Liver (tissue), 9 donors: ENCODE results near the gene ZNF467. TPM values are rescaled to one million over a fixed set of nuclear protein-coding genes. Genes with fewer than 3 reads are reported as not detected.

Experiments
- DNase-seq: peaks from one replicate; pipeline ENCODE4 v3.0.0-alpha.2; 2017; ENCODE audit warnings: low spot score
- H3K27ac ChIP-seq, 2 donors: one replicate each; pipeline ENCODE4 v1.7.0; 2013; ENCODE audit warnings: inconsistent platforms in 2 of 2, low read length in 2 of 2, control low read depth in 1 of 2, low read depth in 1 of 2, mild to moderate bottlenecking in 1 of 2
- H3K27me3 ChIP-seq, 4 donors: one replicate each; pipeline versions ENCODE4 v1.6.1 to v1.7.0; 2013; ENCODE audit warnings: low read length in 3 of 4, inconsistent platforms in 1 of 4, mild to moderate bottlenecking in 1 of 4, moderate library complexity in 1 of 4; ENCODE audit not compliant: control insufficient read depth in 4 of 4, insufficient read depth in 4 of 4
- H3K36me3 ChIP-seq, 4 donors: one replicate each; pipeline versions ENCODE4 v1.6.1 to v1.7.0; 2013; ENCODE audit warnings: low read length in 3 of 4, mild to moderate bottlenecking in 3 of 4, low read depth in 1 of 4, moderate library complexity in 1 of 4; ENCODE audit not compliant: control insufficient read depth in 4 of 4, insufficient read depth in 3 of 4
- H3K4me1 ChIP-seq, 4 donors: one replicate each; pipeline versions ENCODE4 v1.6.1 to v1.7.0; 2013; ENCODE audit warnings: low read length in 3 of 4, mild to moderate bottlenecking in 3 of 4, moderate library complexity in 1 of 4; ENCODE audit not compliant: control insufficient read depth in 4 of 4, insufficient read depth in 4 of 4
- H3K4me3 ChIP-seq, 3 donors: one replicate each; pipeline versions ENCODE4 v1.6.1 to v1.7.0; 2013; ENCODE audit warnings: low read length in 3 of 3, control low read depth in 1 of 3, low read depth in 1 of 3, mild to moderate bottlenecking in 1 of 3
- H3K9ac ChIP-seq, 2 donors: one replicate each; pipeline ENCODE4 v1.7.0; 2013; ENCODE audit warnings: low read length in 2 of 2, mild to moderate bottlenecking in 2 of 2, moderate library complexity in 2 of 2, control low read depth in 1 of 2, low read depth in 1 of 2
- H3K9me3 ChIP-seq, 4 donors: one replicate each; pipeline versions ENCODE4 v1.6.1 to v1.7.0; 2013; ENCODE audit warnings: low read length in 3 of 4; ENCODE audit not compliant: control insufficient read depth in 4 of 4
- CTCF ChIP-seq: fragments of 150-350 bp; IDR thresholded peaks from 2 replicates; pipeline ENCODE4 v1.5.1; 2017; ENCODE audit warnings: improper control_type of control experiment, low read depth, low read length; ENCODE audit not compliant: missing input control
- EGR1 ChIP-seq, 2 donors: IDR thresholded peaks; 2 replicates each; pipeline ENCODE4 v1.6.1; 2016 to 2018; ENCODE audit warnings: antibody characterized with exemption in 2 of 2, low read depth in 2 of 2
- FOXA1 ChIP-seq: IDR thresholded peaks from 2 replicates; pipeline ENCODE4 v1.6.1; 2016; ENCODE audit warnings: antibody characterized with exemption
- FOXA2 ChIP-seq: IDR thresholded peaks from 2 replicates; pipeline ENCODE4 v1.6.1; 2016; ENCODE audit warnings: antibody characterized with exemption
- GABPA ChIP-seq, 2 donors: IDR thresholded peaks in 1 of 2; conservative IDR thresholded peaks in 1 of 2; 2 replicates each; pipeline ENCODE4 v1.6.1; 2016; ENCODE audit warnings: antibody characterized with exemption in 2 of 2, mild to moderate bottlenecking in 1 of 2, moderate library complexity in 1 of 2
- HNF4A ChIP-seq, 2 donors: conservative IDR thresholded peaks; 2 replicates each; pipeline ENCODE4 v1.6.1; 2016; ENCODE audit warnings: antibody characterized with exemption in 2 of 2, mild to moderate bottlenecking in 2 of 2
- HNF4G ChIP-seq: IDR thresholded peaks from 2 replicates; pipeline ENCODE4 v1.6.1; 2016; ENCODE audit warnings: antibody characterized with exemption
- JUND ChIP-seq, 2 donors: IDR thresholded peaks; 2 replicates each; pipeline ENCODE4 v1.6.1; 2016; ENCODE audit warnings: antibody characterized with exemption in 2 of 2
- NR2F2 ChIP-seq: IDR thresholded peaks from 2 replicates; pipeline ENCODE4 v1.6.1; 2016; ENCODE audit warnings: antibody characterized with exemption
- RAD21 ChIP-seq, 2 donors: IDR thresholded peaks; 2 replicates each; pipeline ENCODE4 v1.6.1; 2016; ENCODE audit warnings: antibody characterized with exemption in 2 of 2, mild to moderate bottlenecking in 2 of 2
- RXRA ChIP-seq, 2 donors: IDR thresholded peaks; 2 replicates each; pipeline ENCODE4 v1.6.1; 2017 to 2018; ENCODE audit warnings: antibody characterized with exemption in 2 of 2, mild to moderate bottlenecking in 1 of 2
- SP1 ChIP-seq: IDR thresholded peaks from 2 replicates; pipeline ENCODE4 v1.6.1; 2018; ENCODE audit warnings: antibody characterized with exemption, mild to moderate bottlenecking
- TAF1 ChIP-seq: conservative IDR thresholded peaks from 2 replicates; pipeline ENCODE4 v1.6.1; 2016; ENCODE audit warnings: antibody characterized with exemption, mild to moderate bottlenecking
- YY1 ChIP-seq: IDR thresholded peaks from 2 replicates; pipeline ENCODE4 v1.6.1; 2016; ENCODE audit warnings: antibody characterized with exemption, mild to moderate bottlenecking
- ZBTB33 ChIP-seq: IDR thresholded peaks from 2 replicates; pipeline ENCODE4 v1.6.1; 2016; ENCODE audit warnings: antibody characterized with exemption
- WGBS: extraction: QIAGEN DNeasy Blood & Tissue Kit; methylation state at CpG from one replicate; pipeline ENCODE4 v1.1.7; 2013; 5-methylcytosine and 5-hydroxymethylcytosine counted together
- polyA plus RNA-seq, 2 donors: library from polyadenylated mRNA; stranded (reverse) in 1 of 2; unstranded in 1 of 2; fragments of 200-250 nt in 1 of 2; fragments of >200 nt in 1 of 2; fragmentation: Nextera tagmentation in 1 of 2; extraction: Ambion mirVana in 1 of 2; gene quantifications; one replicate each; pipeline versions ENCODE4 v1.2.1 to v1.2.3, GENCODE V29; 2013 to 2015
- total RNA-seq, 2 donors: library from RNA; depleted of rRNA; stranded (reverse); fragments of >200 nt; gene quantifications; one replicate each; pipeline ENCODE4 v1.2.3, GENCODE V29; 2014
- TF ChIP-seq, protein P1 (sequence below): IDR thresholded peaks from 2 replicates; pipeline ENCODE4 v1.6.1; 2016; ENCODE audit warnings: antibody characterized with exemption
- TF ChIP-seq, protein P2 (sequence below): IDR thresholded peaks from 2 replicates; pipeline ENCODE4 v1.6.1; 2016; ENCODE audit warnings: antibody characterized with exemption
- TF ChIP-seq, protein P3 (sequence below): IDR thresholded peaks from 2 replicates; pipeline ENCODE4 v1.6.1; 2016; ENCODE audit warnings: antibody characterized with exemption, mild to moderate bottlenecking
- donor health status: healthy.
- donor health status: healthy.
- donor health status: healthy.
- donor health status: healthy.
- donor health status: healthy.

Gene ZNF467
- total and polyA plus RNA-seq, 4 donors: 2.8 to 4.0 (median 3.7) TPM

DNA sequence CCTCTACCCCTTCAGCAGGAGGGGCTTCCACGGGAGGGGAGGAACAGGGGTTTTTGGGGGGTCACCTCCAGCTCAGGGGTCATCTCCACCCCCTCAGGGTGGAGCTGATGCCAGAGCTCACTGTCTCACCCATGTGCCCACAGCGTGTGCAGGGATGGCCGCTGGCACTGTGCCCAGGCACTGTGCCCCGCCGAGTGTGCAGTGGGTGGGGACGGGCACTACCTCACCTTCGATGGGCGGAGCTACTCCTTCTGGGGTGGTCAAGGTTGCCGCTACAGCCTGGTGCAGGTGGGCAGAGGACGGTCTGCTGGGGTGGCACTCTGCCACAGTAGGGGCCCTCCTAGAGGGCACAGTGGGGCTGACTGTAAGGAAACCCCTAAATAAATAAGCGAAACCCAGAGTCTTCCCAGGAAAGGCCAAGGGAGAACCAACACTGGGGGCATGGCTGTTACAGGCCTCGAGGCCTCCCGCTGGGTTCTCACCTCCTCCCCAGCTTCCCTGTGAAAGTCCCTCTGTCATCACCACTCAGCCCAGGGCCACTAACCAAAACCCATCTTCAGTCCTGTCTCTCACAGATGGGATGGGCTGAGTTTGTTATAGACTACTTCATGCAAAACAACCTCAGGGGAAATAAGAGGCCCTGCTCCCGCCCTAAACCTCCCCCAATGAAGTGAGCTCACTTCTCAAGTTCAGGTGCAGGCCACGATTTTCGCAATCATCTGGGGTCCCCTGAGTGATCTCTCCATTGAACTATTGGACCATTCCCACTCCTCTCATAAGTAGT lies 7.4 kb upstream of the ZNF467 start:
- no peak overlapping the region for H3K9ac ChIP-seq
- no peak for DNase-seq
- WGBS: 87% methylated on average over 16 of the region's 16 CpGs

More for the DNA sequence above, 7.4 kb upstream of the ZNF467 start:
- H3K4me1 ChIP-seq: peaks cover 0 to 4% (median 0%) of the 10 kb centered on the region in 4 donors
- TF ChIP-seq FOXA2 (no peak), HNF4G (no peak), NR2F2 (no peak), EGR1 (IDR thresholded peaks at IDR 0.05; ENCODE audit: low read depth in 2 of 2) (no peak), FOXA1 (no peak), JUND (IDR thresholded peaks at IDR 0.05) (no peak), TAF1 (no peak), HNF4A (conservative IDR thresholded peaks at IDR 0.05) (no peak), GABPA (IDR thresholded peaks at IDR 0.05 in 1 of 2, conservative IDR thresholded peaks at IDR 0.05 in 1 of 2) (no peak), RXRA (IDR thresholded peaks at IDR 0.05) (no peak), CTCF (no peak), YY1 (no peak), SP1 (no peak), RAD21 (IDR thresholded peaks at IDR 0.05) (no peak), ZBTB33 (no peak)
- TF ChIP-seq, protein P1, sequence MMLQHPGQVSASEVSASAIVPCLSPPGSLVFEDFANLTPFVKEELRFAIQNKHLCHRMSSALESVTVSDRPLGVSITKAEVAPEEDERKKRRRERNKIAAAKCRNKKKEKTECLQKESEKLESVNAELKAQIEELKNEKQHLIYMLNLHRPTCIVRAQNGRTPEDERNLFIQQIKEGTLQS: no peak
- TF ChIP-seq, protein P2, sequence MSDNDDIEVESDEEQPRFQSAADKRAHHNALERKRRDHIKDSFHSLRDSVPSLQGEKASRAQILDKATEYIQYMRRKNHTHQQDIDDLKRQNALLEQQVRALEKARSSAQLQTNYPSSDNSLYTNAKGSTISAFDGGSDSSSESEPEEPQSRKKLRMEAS: no peak
- TF ChIP-seq, protein P3, sequence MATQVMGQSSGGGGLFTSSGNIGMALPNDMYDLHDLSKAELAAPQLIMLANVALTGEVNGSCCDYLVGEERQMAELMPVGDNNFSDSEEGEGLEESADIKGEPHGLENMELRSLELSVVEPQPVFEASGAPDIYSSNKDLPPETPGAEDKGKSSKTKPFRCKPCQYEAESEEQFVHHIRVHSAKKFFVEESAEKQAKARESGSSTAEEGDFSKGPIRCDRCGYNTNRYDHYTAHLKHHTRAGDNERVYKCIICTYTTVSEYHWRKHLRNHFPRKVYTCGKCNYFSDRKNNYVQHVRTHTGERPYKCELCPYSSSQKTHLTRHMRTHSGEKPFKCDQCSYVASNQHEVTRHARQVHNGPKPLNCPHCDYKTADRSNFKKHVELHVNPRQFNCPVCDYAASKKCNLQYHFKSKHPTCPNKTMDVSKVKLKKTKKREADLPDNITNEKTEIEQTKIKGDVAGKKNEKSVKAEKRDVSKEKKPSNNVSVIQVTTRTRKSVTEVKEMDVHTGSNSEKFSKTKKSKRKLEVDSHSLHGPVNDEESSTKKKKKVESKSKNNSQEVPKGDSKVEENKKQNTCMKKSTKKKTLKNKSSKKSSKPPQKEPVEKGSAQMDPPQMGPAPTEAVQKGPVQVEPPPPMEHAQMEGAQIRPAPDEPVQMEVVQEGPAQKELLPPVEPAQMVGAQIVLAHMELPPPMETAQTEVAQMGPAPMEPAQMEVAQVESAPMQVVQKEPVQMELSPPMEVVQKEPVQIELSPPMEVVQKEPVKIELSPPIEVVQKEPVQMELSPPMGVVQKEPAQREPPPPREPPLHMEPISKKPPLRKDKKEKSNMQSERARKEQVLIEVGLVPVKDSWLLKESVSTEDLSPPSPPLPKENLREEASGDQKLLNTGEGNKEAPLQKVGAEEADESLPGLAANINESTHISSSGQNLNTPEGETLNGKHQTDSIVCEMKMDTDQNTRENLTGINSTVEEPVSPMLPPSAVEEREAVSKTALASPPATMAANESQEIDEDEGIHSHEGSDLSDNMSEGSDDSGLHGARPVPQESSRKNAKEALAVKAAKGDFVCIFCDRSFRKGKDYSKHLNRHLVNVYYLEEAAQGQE: no peak
- H3K27ac ChIP-seq: no peak overlapping the region
- no peaks in the 10 kb centered on the region for H3K27me3 ChIP-seq
- H3K4me3 ChIP-seq: no peak overlapping the region
- H3K36me3 ChIP-seq: no peaks in the 10 kb centered on the region
- H3K9me3 ChIP-seq: no peaks in the 10 kb centered on the region
